Ishikawa (cell line): ENCODE measurements around the gene ADK.

ENCODE experiments used
- CEBPB ChIP-seq: IDR thresholded peaks from 2 replicates; pipeline ENCODE4 v1.6.1; 2012
- EP300 ChIP-seq: IDR thresholded peaks from 2 replicates; pipeline ENCODE4 v1.6.1; 2012; ENCODE audit warnings: borderline replicate concordance
- FOXM1 ChIP-seq: IDR thresholded peaks from 2 replicates; pipeline ENCODE4 v1.6.1; 2012; ENCODE audit warnings: low read depth, borderline replicate concordance
- NFIC ChIP-seq: IDR thresholded peaks from 2 replicates; pipeline ENCODE4 v1.6.1; 2012
- RAD21 ChIP-seq: IDR thresholded peaks from 2 replicates; pipeline ENCODE4 v1.6.1; 2012; ENCODE audit warnings: low read depth
- TCF12 ChIP-seq: IDR thresholded peaks from 2 replicates; pipeline ENCODE4 v1.6.1; 2012; ENCODE audit warnings: low read depth
- USF1 ChIP-seq: IDR thresholded peaks from 2 replicates; pipeline ENCODE4 v1.6.1; 2012
- ZBTB7A ChIP-seq: IDR thresholded peaks from 2 replicates; pipeline ENCODE4 v1.6.1; 2012; ENCODE audit warnings: low read depth
- TF ChIP-seq, protein P1 (sequence below): IDR thresholded peaks from 2 replicates; pipeline ENCODE4 v1.6.1; 2012

- TF ChIP-seq ZBTB7A, result no peak
- TF ChIP-seq CEBPB, result no peak
- TF ChIP-seq NFIC, result no peak
- TF ChIP-seq EP300, result no peak
- TF ChIP-seq USF1, result no peak
- TF ChIP-seq, protein P1, sequence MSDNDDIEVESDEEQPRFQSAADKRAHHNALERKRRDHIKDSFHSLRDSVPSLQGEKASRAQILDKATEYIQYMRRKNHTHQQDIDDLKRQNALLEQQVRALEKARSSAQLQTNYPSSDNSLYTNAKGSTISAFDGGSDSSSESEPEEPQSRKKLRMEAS, result no peak
- TF ChIP-seq FOXM1, result no peak
- no peak for TF ChIP-seq TCF12
- TF ChIP-seq RAD21, result no peak
Observed at GRCh38 chr10:74187237-74187636, 36.2 kb downstream of the ADK start.
